ENCODE data around the gene PAPPA2. TPM values are rescaled to one million over a fixed set of nuclear protein-coding genes. Genes with fewer than 3 reads are reported as not detected.
"Not testable (repeated sequence)": the region's sequence is repeated elsewhere in the genome, so short reads cannot be mapped to it uniquely, and the experiment has no call there.

Gene PAPPA2
- total and polyA plus RNA-seq, 3 experiments from 2014 or later: 0.29 to 0.55 TPM; not detected in 1

DNA sequence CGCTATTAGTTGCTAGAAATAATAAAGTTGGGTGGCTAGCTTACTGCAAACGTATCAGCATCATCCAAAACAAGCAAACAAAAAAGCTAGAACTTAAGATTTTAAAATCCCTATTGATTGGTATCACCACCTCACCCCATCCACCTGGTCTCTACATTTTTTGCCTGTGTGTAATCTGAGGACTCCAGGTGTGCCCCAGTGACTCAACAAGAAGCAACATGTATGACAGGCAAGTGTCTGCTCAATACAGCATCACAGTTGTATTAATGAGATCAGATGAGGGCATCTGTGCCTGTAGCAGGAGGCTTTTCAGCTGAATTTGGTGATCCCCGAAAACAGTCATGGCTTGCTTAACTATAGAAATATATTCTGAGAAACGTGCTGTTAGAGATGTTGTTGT, 14.6 kb upstream of the PAPPA2 start:
- CTCF ChIA-PET: no interaction called here
- DNase-seq: no peak
- POLR2A ChIA-PET: no interaction called here
- Mint-ChIP-seq H3K4me1 (no peaks in the 10 kb centered on the region), H3K9me3 (peaks cover 0 to 10% (median 5%) of the 10 kb centered on the region in 5 donors), H3K27me3 (peaks cover 0 to 4% of the 10 kb centered on the region in 2 donors), H3K27ac (no peak overlapping the region), H3K36me3 (no peaks in the 10 kb centered on the region), H3K4me3 (no peak overlapping the region)
- no peak overlapping the region for H3K4me3 ChIP-seq (ENCODE audit: low read length)
- H3K4me1 ChIP-seq (ENCODE audit: insufficient read depth, low read length): no peaks in the 10 kb centered on the region
- H3K9me3 ChIP-seq (ENCODE audit: low read length): no peaks in the 10 kb centered on the region
- H3K36me3 ChIP-seq (ENCODE audit: insufficient read depth, low read length): no peaks in the 10 kb centered on the region
- no peaks in the 10 kb centered on the region for H3K27me3 ChIP-seq (ENCODE audit: insufficient read depth, low read length, poor library complexity, severe bottlenecking)
- H3K27ac ChIP-seq (ENCODE audit: low read depth, low read length): no peak overlapping the region

DNA sequence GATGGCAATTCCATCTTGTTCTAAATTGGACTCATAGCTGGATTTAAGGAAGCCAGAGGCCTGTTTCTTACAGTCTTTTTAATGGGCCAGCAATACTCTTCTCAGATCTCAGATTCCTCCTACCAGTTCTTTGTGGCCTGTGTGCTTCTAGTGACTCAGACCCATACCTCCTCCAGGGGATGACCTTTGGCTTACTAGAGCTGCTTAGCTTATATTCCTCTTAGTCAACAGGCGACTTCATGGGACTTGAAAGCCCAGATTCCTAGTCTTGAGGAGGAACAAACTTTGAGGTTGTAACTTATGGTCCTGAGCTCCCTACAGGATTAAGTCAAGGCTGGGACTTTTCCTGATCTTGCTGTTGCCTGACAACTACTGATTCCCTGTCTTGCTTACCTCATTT, 12.4 kb upstream of the PAPPA2 start:
- Histone ChIP-seq H3K36me3 (ENCODE audit: insufficient read depth, low read length) (no peaks in the 10 kb centered on the region), H3K9me3 (ENCODE audit: low read length) (no peaks in the 10 kb centered on the region), H3K4me1 (ENCODE audit: insufficient read depth, low read length) (no peaks in the 10 kb centered on the region), H3K4me3 (ENCODE audit: low read length) (no peak overlapping the region), H3K27me3 (ENCODE audit: insufficient read depth, low read length, poor library complexity, severe bottlenecking) (no peaks in the 10 kb centered on the region), H3K27ac (ENCODE audit: low read depth, low read length) (no peak overlapping the region)
- DNase-seq: no peak
- H3K27me3 Mint-ChIP-seq: peaks cover 0 to 2% of the 10 kb centered on the region in 2 donors
- ChIA-PET POLR2A (no interaction called here), CTCF (no interaction called here)
- H3K36me3 Mint-ChIP-seq: no peaks in the 10 kb centered on the region
- no peak overlapping the region for H3K4me3 Mint-ChIP-seq
- no peak overlapping the region for H3K27ac Mint-ChIP-seq
- no peaks in the 10 kb centered on the region for H3K4me1 Mint-ChIP-seq
- H3K9me3 Mint-ChIP-seq: peaks cover 0 to 10% (median 5%) of the 10 kb centered on the region in 5 donors

DNA sequence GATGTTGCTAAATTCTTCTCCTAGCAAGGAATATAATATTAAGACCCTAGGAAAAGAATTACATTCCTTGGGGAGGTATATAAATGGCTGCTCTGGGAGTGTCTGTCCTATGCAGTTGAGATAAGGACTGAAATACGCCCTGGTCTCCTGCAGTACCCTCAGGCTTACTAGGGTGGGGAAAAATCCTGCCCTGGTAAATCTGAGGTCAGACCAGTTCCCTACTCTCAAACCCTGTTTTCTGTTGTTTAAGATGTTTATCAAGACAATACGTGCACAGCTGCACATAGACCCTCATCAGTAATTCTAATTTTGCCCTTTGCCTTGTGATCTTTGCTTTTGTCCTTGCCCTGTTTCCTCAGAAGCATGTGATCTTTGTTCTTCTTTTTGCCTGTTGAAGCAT, 11.2 kb upstream of the PAPPA2 start:
- H3K27me3 ChIP-seq (ENCODE audit: insufficient read depth, low read length, poor library complexity, severe bottlenecking): not testable (repeated sequence)

GRCh38 chr1:176456795-176457194, 6.2 kb upstream of the PAPPA2 start:
- POLR2A ChIA-PET: no interaction called here
- Mint-ChIP-seq H3K27ac (no peak overlapping the region), H3K36me3 (no peaks in the 10 kb centered on the region)

More for the DNA sequence above, 11.2 kb upstream of the PAPPA2 start:
- H3K27ac ChIP-seq (ENCODE audit: low read depth, low read length); POLR2A ChIA-PET; H3K4me3 ChIP-seq (ENCODE audit: low read length); H3K27ac Mint-ChIP-seq; CTCF ChIA-PET; H3K4me1 ChIP-seq (ENCODE audit: insufficient read depth, low read length); H3K4me3 Mint-ChIP-seq; H3K27me3 Mint-ChIP-seq; H3K9me3 Mint-ChIP-seq; H3K36me3 Mint-ChIP-seq; H3K36me3 ChIP-seq (ENCODE audit: insufficient read depth, low read length); H3K4me1 Mint-ChIP-seq; H3K9me3 ChIP-seq (ENCODE audit: low read length); DNase-seq: not testable (repeated sequence)

GRCh38 chr1:176460544-176461336, 2.2 kb upstream of the PAPPA2 start:
- Mint-ChIP-seq H3K36me3 (no peaks in the 10 kb centered on the region), H3K27me3 (peaks cover 0 to 8% of the 10 kb centered on the region in 2 donors), H3K27ac (no peak overlapping the region), H3K9me3 (peaks cover 0 to 4% (median 0%) of the 10 kb centered on the region in 5 donors), H3K4me3 (no peak overlapping the region), H3K4me1 (no peaks in the 10 kb centered on the region)
- Histone ChIP-seq H3K9me3 (ENCODE audit: low read length) (no peaks in the 10 kb centered on the region), H3K27me3 (ENCODE audit: insufficient read depth, low read length, poor library complexity, severe bottlenecking) (no peaks in the 10 kb centered on the region), H3K4me1 (ENCODE audit: insufficient read depth, low read length) (no peaks in the 10 kb centered on the region), H3K4me3 (ENCODE audit: low read length) (no peak overlapping the region), H3K36me3 (ENCODE audit: insufficient read depth, low read length) (no peaks in the 10 kb centered on the region), H3K27ac (ENCODE audit: low read depth, low read length) (no peak overlapping the region)
- POLR2A ChIA-PET: no interaction called here
- DNase-seq: no peak
- CTCF ChIA-PET: no interaction called here

More at GRCh38 chr1:176456795-176457194, 6.2 kb upstream of the PAPPA2 start:
- H3K9me3 Mint-ChIP-seq: peaks cover 0 to 12% (median 3%) of the 10 kb centered on the region in 5 donors
- Histone ChIP-seq H3K27ac (ENCODE audit: low read depth, low read length) (no peak overlapping the region), H3K9me3 (ENCODE audit: low read length) (no peaks in the 10 kb centered on the region), H3K27me3 (ENCODE audit: insufficient read depth, low read length, poor library complexity, severe bottlenecking) (no peaks in the 10 kb centered on the region), H3K4me3 (ENCODE audit: low read length) (no peak overlapping the region), H3K36me3 (ENCODE audit: insufficient read depth, low read length) (no peaks in the 10 kb centered on the region), H3K4me1 (ENCODE audit: insufficient read depth, low read length) (no peaks in the 10 kb centered on the region)
- DNase-seq: no peak
- CTCF ChIA-PET: no interaction called here
- peaks cover 0 to 2% of the 10 kb centered on the region in 2 donors for H3K27me3 Mint-ChIP-seq
- no peaks in the 10 kb centered on the region for H3K4me1 Mint-ChIP-seq
- H3K4me3 Mint-ChIP-seq: no peak overlapping the region

- Histone ChIP-seq H3K27me3 (ENCODE audit: insufficient read depth, low read length, poor library complexity, severe bottlenecking) (no peaks in the 10 kb centered on the region), H3K4me1 (ENCODE audit: insufficient read depth, low read length) (no peaks in the 10 kb centered on the region), H3K36me3 (ENCODE audit: insufficient read depth, low read length) (no peaks in the 10 kb centered on the region), H3K4me3 (ENCODE audit: low read length) (no peak overlapping the region), H3K9me3 (ENCODE audit: low read length) (no peaks in the 10 kb centered on the region), H3K27ac (ENCODE audit: low read depth, low read length) (no peak overlapping the region)
- H3K27me3 Mint-ChIP-seq: peaks cover 0 to 8% of the 10 kb centered on the region in 2 donors
- POLR2A ChIA-PET: no interaction called here
- no peak overlapping the region for H3K4me3 Mint-ChIP-seq
- CTCF ChIA-PET: no interaction called here
- H3K9me3 Mint-ChIP-seq: peaks cover 0 to 4% (median 0%) of the 10 kb centered on the region in 5 donors
- no peak overlapping the region for H3K27ac Mint-ChIP-seq
- DNase-seq: no peak
- no peaks in the 10 kb centered on the region for H3K36me3 Mint-ChIP-seq
- H3K4me1 Mint-ChIP-seq: no peaks in the 10 kb centered on the region
Measured at GRCh38 chr1:176461576-176461975, 1.4 kb upstream of the PAPPA2 start.

GRCh38 chr1:176466514-176466913, 3.5 kb downstream of the PAPPA2 start:
- POLR2A ChIA-PET: no interaction called here
- Mint-ChIP-seq H3K9me3 (peaks cover 0 to 2% (median 0%) of the 10 kb centered on the region in 5 donors), H3K27me3 (peaks cover 0 to 6% of the 10 kb centered on the region in 2 donors), H3K36me3 (no peaks in the 10 kb centered on the region), H3K27ac (no peak overlapping the region), H3K4me3 (no peak overlapping the region), H3K4me1 (no peaks in the 10 kb centered on the region)
- Histone ChIP-seq H3K4me3 (ENCODE audit: low read length) (no peak overlapping the region), H3K9me3 (ENCODE audit: low read length) (no peaks in the 10 kb centered on the region), H3K36me3 (ENCODE audit: insufficient read depth, low read length) (no peaks in the 10 kb centered on the region), H3K27ac (ENCODE audit: low read depth, low read length) (no peak overlapping the region), H3K4me1 (ENCODE audit: insufficient read depth, low read length) (no peaks in the 10 kb centered on the region), H3K27me3 (ENCODE audit: insufficient read depth, low read length, poor library complexity, severe bottlenecking) (no peaks in the 10 kb centered on the region)
- CTCF ChIA-PET: interaction anchor here (1.5 kb wide), 1 partner anchor 8 kb away, joined by 3 read pairs; no protein-coding TSS in a partner anchor
- DNase-seq: no peak

DNA sequence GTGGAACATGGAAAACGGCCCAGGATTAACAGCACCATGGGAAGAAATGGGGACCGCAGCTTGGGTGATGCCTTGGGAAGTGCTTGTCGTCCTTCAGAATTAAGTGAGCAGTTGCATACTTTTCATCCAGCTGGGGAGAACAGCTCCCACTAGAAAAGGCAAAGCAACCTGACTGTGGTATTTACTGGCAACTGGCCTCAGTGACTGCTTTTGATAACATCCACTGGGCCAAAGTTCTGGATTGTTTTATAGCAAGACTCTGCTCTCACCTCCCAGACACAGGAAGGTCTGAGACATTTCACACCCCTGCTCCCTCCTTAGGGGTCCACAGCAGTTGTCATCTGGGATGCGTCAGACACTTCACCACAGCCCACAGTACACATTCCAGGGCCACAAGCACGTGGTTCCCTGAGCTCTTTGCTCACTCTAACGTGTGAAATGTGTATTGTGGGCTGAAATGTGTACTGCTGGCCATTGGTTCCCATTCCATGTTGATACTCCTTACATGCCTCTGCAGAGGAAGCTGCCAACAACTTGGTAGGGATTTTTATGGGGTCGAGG, 6.6 kb downstream of the PAPPA2 start:
- Histone ChIP-seq H3K4me3 (ENCODE audit: low read length) (no peak overlapping the region), H3K9me3 (ENCODE audit: low read length) (no peaks in the 10 kb centered on the region), H3K27ac (ENCODE audit: low read depth, low read length) (no peak overlapping the region), H3K27me3 (ENCODE audit: insufficient read depth, low read length, poor library complexity, severe bottlenecking) (no peaks in the 10 kb centered on the region), H3K4me1 (ENCODE audit: insufficient read depth, low read length) (no peaks in the 10 kb centered on the region), H3K36me3 (ENCODE audit: insufficient read depth, low read length) (no peaks in the 10 kb centered on the region)
- H3K36me3 Mint-ChIP-seq: no peaks in the 10 kb centered on the region
- H3K27ac Mint-ChIP-seq: no peak overlapping the region
- H3K4me1 Mint-ChIP-seq: no peaks in the 10 kb centered on the region
- peaks cover 0 to 4% of the 10 kb centered on the region in 2 donors for H3K27me3 Mint-ChIP-seq
- CTCF ChIA-PET: no interaction called here
- H3K9me3 Mint-ChIP-seq: peaks cover 0 to 6% (median 0%) of the 10 kb centered on the region in 5 donors
- no peak for DNase-seq
- POLR2A ChIA-PET: no interaction called here
- no peak overlapping the region for H3K4me3 Mint-ChIP-seq

Measured in CD8-positive, alpha-beta memory T cell (primary cell).